ENCODE results near the gene ST3GAL3.

ST3GAL3 gene

GRCh38 chr1:43688109-43688387, 19.3 kb upstream of the ST3GAL3 start:
- no peaks in the 10 kb centered on the region for H3K4me1 Mint-ChIP-seq
- H3K36me3 Mint-ChIP-seq: peaks cover 75% of the 10 kb centered on the region
- H3K27ac Mint-ChIP-seq: no peak overlapping the region
- ATAC-seq: no peak
- H3K9me3 Mint-ChIP-seq: no peaks in the 10 kb centered on the region
- H3K4me3 Mint-ChIP-seq: no peak overlapping the region
- H3K27me3 Mint-ChIP-seq: no peaks in the 10 kb centered on the region

- Mint-ChIP-seq H3K4me3 (no peak overlapping the region), H3K9me3 (no peaks in the 10 kb centered on the region), H3K27me3 (no peaks in the 10 kb centered on the region), H3K36me3 (peaks cover 78% of the 10 kb centered on the region), H3K27ac (no peak overlapping the region), H3K4me1 (no peaks in the 10 kb centered on the region)
- ATAC-seq: no peak
Observed at GRCh38 chr1:43688594-43689000, 18.7 kb upstream of the ST3GAL3 start.

GRCh38 chr1:43689289-43689688, 18.0 kb upstream of the ST3GAL3 start:
- Mint-ChIP-seq H3K27ac (no peak overlapping the region), H3K36me3 (peaks cover 73% of the 10 kb centered on the region)

GRCh38 chr1:43691871-43692815, 15.2 kb upstream of the ST3GAL3 start:
- H3K36me3 Mint-ChIP-seq: peaks cover 50% of the 10 kb centered on the region
- H3K4me1 Mint-ChIP-seq: no peaks in the 10 kb centered on the region
- no peak overlapping the region for H3K4me3 Mint-ChIP-seq
- no peak for ATAC-seq
- H3K9me3 Mint-ChIP-seq: no peaks in the 10 kb centered on the region
- no peaks in the 10 kb centered on the region for H3K27me3 Mint-ChIP-seq
- no peak overlapping the region for H3K27ac Mint-ChIP-seq

More at GRCh38 chr1:43689289-43689688, 18.0 kb upstream of the ST3GAL3 start:
- no peaks in the 10 kb centered on the region for H3K9me3 Mint-ChIP-seq
- H3K27me3 Mint-ChIP-seq: no peaks in the 10 kb centered on the region
- H3K4me3 Mint-ChIP-seq: no peak overlapping the region
- ATAC-seq: no peak
- no peaks in the 10 kb centered on the region for H3K4me1 Mint-ChIP-seq

- Mint-ChIP-seq H3K4me1 (no peaks in the 10 kb centered on the region), H3K36me3 (peaks cover 40% of the 10 kb centered on the region), H3K27me3 (no peaks in the 10 kb centered on the region), H3K9me3 (no peaks in the 10 kb centered on the region), H3K27ac (no peak overlapping the region), H3K4me3 (no peak overlapping the region)
- no peak for ATAC-seq
Observed at GRCh38 chr1:43693371-43693770, 14.0 kb upstream of the ST3GAL3 start.

- no peak overlapping the region for H3K4me3 Mint-ChIP-seq
- H3K27ac Mint-ChIP-seq: no peak overlapping the region
- H3K36me3 Mint-ChIP-seq: peaks cover 25% of the 10 kb centered on the region
- no peaks in the 10 kb centered on the region for H3K9me3 Mint-ChIP-seq
- ATAC-seq: no peak
- H3K4me1 Mint-ChIP-seq: no peaks in the 10 kb centered on the region
- H3K27me3 Mint-ChIP-seq: no peaks in the 10 kb centered on the region
Observed at GRCh38 chr1:43699281-43699680, 8.1 kb upstream of the ST3GAL3 start.

- H3K27ac Mint-ChIP-seq: no peak overlapping the region
- no peak for ATAC-seq
- H3K4me3 Mint-ChIP-seq: no peak overlapping the region
- no peaks in the 10 kb centered on the region for H3K27me3 Mint-ChIP-seq
- H3K9me3 Mint-ChIP-seq: no peaks in the 10 kb centered on the region
- H3K4me1 Mint-ChIP-seq: peaks cover 35% of the 10 kb centered on the region
- peaks cover 36% of the 10 kb centered on the region for H3K36me3 Mint-ChIP-seq
Observed at GRCh38 chr1:43703836-43704235, 3.5 kb upstream of the ST3GAL3 start.

- Mint-ChIP-seq H3K27me3 (no peaks in the 10 kb centered on the region), H3K9me3 (no peaks in the 10 kb centered on the region), H3K4me1 (peaks cover 39% of the 10 kb centered on the region), H3K36me3 (peaks cover 37% of the 10 kb centered on the region), H3K4me3 (no peak overlapping the region), H3K27ac (no peak overlapping the region)
- ATAC-seq: no peak
Observed at GRCh38 chr1:43704838-43705237, 2.5 kb upstream of the ST3GAL3 start.

- peak overlapping the region; percentile 75 for H3K27ac Mint-ChIP-seq
- no peak overlapping the region for H3K4me3 Mint-ChIP-seq
- H3K27me3 Mint-ChIP-seq: no peaks in the 10 kb centered on the region
- peaks cover 39% of the 10 kb centered on the region for H3K4me1 Mint-ChIP-seq
- H3K9me3 Mint-ChIP-seq: no peaks in the 10 kb centered on the region
- no peak for ATAC-seq
- H3K36me3 Mint-ChIP-seq: peaks cover 41% of the 10 kb centered on the region
Observed at GRCh38 chr1:43705334-43705733, 2.0 kb upstream of the ST3GAL3 start.

- ATAC-seq: no peak
- no peaks in the 10 kb centered on the region for H3K27me3 Mint-ChIP-seq
- peaks cover 39% of the 10 kb centered on the region for H3K4me1 Mint-ChIP-seq
- peaks cover 45% of the 10 kb centered on the region for H3K36me3 Mint-ChIP-seq
- H3K4me3 Mint-ChIP-seq: peak overlapping the region; percentile 92
- H3K9me3 Mint-ChIP-seq: no peaks in the 10 kb centered on the region
- H3K27ac Mint-ChIP-seq: peak overlapping the region; percentile 75
Observed at GRCh38 chr1:43705982-43706597, 1.2 kb upstream of the ST3GAL3 start.

GRCh38 chr1:43706598-43707189, 642 bp upstream of the ST3GAL3 start:
- Mint-ChIP-seq H3K27ac (peak overlapping the region; percentile 75), H3K36me3 (peaks cover 41% of the 10 kb centered on the region), H3K4me3 (peak overlapping the region; percentile 92), H3K27me3 (no peaks in the 10 kb centered on the region), H3K9me3 (no peaks in the 10 kb centered on the region), H3K4me1 (peaks cover 39% of the 10 kb centered on the region)
- no peak for ATAC-seq

GRCh38 chr1:43708002-43708410, 670 bp downstream of the ST3GAL3 start:
- Mint-ChIP-seq H3K9me3 (no peaks in the 10 kb centered on the region), H3K27ac (peak overlapping the region; percentile 75), H3K4me1 (peaks cover 39% of the 10 kb centered on the region), H3K27me3 (no peaks in the 10 kb centered on the region), H3K36me3 (peaks cover 38% of the 10 kb centered on the region), H3K4me3 (peak overlapping the region; percentile 92)
- ATAC-seq: no peak

GRCh38 chr1:43711049-43711448, 3.7 kb downstream of the ST3GAL3 start:
- H3K36me3 Mint-ChIP-seq: peaks cover 17% of the 10 kb centered on the region
- peaks cover 24% of the 10 kb centered on the region for H3K4me1 Mint-ChIP-seq
- no peak overlapping the region for H3K4me3 Mint-ChIP-seq
- H3K27me3 Mint-ChIP-seq: no peaks in the 10 kb centered on the region
- H3K9me3 Mint-ChIP-seq: no peaks in the 10 kb centered on the region
- no peak for ATAC-seq
- H3K27ac Mint-ChIP-seq: no peak overlapping the region

GRCh38 chr1:43711524-43712386, 4.4 kb downstream of the ST3GAL3 start:
- H3K9me3 Mint-ChIP-seq: no peaks in the 10 kb centered on the region
- no peaks in the 10 kb centered on the region for H3K27me3 Mint-ChIP-seq
- no peak overlapping the region for H3K27ac Mint-ChIP-seq
- peaks cover 17% of the 10 kb centered on the region for H3K36me3 Mint-ChIP-seq
- no peak overlapping the region for H3K4me3 Mint-ChIP-seq
- no peak for ATAC-seq
- H3K4me1 Mint-ChIP-seq: peaks cover 17% of the 10 kb centered on the region
